GM18517 (cell line): Measurements from ENCODE around the gene DGCR2.
A peak's percentile ranks its signal among the peaks of the same experiment; 100 is the strongest.
"Not testable (repeated sequence)": the region's sequence is repeated elsewhere in the genome, so short reads cannot be mapped to it uniquely, and the experiment has no call there.

Source experiments
- ATAC-seq: cut with Tn5 transposase; IDR thresholded peaks from one replicate; pipeline ENCODE4 v1.9.1; 2021; ENCODE audit warnings: mild to moderate bottlenecking, moderate library complexity; ENCODE audit not compliant: unreplicated experiment

The DGCR2 gene, protein sequence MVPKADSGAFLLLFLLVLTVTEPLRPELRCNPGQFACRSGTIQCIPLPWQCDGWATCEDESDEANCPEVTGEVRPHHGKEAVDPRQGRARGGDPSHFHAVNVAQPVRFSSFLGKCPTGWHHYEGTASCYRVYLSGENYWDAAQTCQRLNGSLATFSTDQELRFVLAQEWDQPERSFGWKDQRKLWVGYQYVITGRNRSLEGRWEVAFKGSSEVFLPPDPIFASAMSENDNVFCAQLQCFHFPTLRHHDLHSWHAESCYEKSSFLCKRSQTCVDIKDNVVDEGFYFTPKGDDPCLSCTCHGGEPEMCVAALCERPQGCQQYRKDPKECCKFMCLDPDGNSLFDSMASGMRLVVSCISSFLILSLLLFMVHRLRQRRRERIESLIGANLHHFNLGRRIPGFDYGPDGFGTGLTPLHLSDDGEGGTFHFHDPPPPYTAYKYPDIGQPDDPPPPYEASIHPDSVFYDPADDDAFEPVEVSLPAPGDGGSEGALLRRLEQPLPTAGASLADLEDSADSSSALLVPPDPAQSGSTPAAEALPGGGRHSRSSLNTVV

DNA sequence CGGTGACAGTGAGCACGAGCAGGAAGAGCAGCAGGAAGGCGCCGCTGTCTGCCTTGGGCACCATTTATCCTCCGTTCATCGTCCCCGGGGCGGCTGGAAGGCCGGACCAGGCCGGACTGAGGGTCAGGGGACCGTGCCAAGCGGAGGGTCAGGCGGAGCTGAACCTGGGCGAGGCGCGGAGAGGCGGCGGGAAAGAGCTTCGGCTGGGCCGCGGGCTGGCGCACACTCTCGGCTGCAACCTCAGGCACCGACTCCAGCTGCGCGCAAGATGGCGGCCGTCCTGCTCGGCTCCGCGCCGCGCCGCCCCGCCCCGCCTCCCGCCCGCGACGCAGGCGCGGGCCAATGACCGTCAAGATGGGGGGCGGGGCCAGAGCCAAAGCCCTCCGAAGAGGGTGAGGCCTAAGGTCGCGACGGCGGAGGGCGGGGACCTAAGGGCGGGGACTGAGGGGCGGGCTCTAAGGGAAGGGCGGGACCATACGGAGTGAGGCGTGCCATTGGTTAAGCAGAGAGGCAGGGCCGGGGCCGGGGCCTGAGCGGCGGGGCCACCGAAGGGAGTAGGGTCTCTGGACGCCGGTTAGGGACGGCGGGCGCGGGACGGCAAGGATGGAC lies at the start of gene DGCR2:
Gene DGCR2 (minus strand): TSS at position 270 of the 609 bp plus-strand sequence. CDS start 206 bp downstream, at position 64.
- peak; percentile 62 for ATAC-seq

DNA sequence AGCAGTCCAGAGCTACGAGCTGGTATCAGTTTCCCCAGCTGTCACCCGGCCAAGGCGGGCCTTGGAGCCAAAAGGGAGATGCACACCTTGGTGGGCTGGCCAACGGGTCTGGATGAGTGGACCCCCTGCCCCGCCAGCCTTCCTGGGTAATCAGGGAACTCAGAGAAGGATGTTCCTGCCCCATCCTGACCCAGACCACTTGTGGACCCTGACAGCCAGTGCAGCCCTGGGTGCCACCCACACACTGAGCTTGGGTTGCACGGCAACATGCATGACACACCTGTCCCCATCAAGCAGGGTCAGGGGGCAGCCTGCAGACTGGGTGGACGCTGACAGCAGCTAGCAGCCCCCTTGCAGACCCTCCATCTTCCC lies 47.7 kb upstream of the DGCR2 start:
- ATAC-seq: no peak

DNA sequence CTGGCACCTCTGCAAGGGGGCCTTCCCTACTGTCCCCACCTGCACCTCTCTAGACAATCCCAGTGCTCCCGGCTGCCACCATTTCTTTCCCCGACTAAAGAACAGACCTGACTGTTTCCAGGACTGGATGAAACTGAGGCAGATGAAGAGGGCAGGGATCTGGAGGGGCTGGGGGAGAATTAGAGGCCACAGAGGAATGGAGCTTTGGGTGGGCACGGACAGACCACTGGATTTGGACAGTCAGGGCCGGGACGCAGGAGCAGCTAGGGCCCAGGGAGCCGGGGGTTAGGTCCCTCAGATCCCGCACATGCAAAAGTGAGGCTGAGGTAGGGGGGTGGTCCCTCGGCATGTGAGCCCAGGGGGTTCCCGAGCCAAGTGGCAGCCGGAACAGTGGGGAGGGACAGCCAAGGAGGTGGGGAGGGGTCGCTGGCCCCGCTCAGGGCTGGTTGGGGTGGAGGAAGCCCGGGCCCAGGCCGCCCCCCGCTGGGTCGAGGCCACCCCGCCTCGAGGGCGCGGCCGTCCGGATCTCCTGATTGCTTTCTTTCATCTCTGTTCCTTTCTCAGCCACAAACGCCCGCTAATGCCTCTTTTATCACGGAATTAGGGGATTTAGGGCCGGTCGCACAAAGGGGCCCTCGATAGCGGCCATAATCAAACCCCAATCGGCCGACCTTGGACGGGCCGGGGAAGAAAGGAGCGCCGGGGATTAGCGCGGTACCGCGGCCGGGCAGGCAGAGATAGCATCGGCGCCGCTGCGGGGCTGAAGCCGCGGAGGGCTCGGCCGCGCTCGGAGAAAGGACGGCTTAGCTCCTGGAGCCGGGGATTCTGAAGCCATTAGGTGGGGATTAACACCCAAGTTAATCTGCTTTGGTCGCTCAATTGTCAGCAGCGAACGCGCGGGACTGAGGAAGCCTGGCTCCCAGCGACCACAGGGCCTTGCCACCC lies 47.1 kb upstream of the DGCR2 start:
- no peak for ATAC-seq

DNA sequence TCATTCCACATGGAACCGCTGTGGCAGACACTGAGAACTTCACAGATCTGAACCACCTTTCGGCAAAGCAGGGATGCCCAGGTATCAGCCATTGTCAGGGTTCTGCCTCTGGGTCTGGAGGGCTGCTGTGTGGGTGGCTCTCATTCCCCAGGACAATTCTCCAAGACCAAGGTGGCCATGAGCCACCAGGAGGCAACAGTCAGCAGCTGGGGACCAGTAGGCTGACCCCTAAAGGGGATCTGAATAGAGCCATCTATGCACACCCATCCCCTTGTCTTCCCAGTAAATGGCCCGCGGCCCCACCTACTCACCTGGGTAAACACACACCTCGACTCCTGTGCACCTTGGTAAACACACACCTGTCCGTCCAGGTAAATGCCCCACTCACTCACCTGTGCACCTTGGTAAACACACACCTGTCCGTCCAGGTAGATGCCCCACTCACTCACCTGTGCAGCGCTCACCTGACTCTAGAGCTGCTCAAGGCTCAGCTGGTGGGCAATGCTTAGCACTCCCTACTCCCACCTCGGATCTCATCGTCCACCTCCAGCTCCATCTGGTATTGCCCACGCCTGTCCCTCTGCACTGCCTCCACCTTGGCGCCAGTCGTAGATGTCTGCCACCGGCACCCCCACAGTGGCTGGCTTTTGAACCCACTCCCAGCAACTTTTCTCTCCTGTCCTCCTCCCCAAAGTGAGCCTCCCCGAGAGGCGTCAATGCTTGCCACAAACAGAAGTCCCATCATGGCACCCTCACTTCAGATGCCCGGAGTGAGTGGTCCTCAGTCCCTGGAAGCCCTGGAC lies 46.1 kb upstream of the DGCR2 start:
- ATAC-seq: no peak

DNA sequence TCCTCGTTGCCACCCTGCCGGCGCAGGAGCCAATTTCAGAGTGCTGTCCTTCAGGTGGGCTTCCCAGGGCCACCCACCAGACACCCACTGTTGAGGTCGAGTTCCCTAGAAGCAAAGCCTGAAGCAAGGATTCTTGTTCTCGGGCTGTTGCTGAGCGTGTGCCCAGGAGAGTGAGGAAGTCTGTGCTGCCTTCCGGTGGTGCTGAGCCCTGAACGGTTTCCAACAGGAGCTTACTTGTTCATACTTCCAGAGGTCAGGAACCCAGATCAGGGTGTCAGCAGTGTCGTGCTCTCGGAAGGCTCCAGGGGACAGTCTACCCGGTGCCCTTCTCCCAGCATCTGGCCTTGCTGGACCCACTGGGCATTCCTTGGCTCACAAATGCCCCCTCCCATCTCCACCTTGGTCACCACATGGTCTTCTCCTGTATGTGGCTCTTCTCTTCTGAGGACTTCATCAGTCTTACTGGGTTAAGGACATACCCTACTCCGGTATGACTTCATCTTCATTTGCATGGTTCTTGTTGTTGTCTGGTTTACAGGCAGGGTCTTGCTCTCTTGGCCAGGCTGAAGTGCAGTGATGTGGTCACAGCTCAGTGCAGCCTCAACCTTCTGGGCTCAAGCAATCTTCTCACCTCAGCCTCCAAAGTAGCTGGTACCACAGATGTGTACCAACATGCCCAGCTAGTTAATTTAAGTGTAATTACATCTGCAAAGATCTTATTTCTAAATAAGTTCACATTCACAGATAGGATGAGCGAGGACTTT lies 45.1 kb upstream of the DGCR2 start:
- ATAC-seq: no peak

DNA sequence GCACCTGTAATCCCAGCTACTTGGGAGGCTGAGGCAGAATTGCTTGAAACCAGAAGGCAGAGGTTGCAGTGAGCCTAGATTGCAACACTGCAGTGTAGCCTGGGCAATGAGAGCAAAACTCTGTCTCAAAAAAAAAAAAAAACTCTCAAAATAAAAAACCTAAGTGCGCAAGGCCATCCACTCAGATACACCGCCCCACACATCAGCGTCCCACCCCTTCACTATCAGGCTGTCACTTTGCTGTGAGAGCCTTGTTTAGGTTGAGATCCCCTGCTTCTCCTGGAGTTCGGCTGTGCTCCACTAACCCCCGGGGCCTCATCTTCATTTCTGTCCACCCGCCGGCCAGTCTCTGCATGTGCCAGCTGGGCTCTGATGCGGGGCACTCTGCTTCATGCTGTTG lies 44.2 kb upstream of the DGCR2 start:
- no peak for ATAC-seq

DNA sequence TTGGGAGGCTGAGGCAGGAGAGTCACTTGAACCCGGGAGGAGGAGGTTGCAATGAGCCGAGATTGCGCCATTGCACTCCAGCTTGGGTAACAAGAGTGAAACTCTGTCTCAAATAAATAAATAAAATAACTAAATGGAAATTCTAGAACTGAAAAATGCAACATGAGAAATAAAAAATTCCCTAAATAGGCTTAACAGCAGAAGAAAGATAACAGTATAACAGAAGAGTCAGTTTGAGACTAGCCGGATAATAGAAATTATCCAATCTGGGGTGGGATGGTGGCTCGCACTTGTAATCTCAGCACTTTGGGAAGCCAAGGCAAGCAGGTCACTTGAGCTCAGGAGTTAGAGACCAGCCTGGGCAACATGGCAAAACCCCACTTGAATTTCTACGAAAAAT lies 42.2 kb upstream of the DGCR2 start:
- ATAC-seq: no peak

DNA sequence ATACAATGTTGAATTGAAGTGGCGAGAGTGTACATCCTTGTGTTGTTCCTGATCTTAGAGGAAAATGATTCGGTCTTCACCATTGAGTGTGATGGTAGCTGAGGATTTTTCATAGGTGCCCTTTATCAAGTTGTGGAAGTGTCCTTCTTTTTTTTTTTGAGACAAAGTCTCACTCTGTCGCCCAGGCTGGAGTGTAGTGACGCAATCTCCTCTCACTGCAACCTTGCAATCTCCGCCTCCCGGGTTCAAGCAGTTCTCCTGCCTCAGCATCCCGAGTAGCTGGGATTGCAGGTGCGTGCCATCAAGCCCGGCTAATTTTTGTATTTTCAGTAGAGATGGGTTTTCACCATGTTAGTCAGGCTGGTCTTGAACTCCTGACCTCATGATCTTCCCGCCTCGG lies 36.4 kb upstream of the DGCR2 start:
- not testable (repeated sequence) for ATAC-seq

DNA sequence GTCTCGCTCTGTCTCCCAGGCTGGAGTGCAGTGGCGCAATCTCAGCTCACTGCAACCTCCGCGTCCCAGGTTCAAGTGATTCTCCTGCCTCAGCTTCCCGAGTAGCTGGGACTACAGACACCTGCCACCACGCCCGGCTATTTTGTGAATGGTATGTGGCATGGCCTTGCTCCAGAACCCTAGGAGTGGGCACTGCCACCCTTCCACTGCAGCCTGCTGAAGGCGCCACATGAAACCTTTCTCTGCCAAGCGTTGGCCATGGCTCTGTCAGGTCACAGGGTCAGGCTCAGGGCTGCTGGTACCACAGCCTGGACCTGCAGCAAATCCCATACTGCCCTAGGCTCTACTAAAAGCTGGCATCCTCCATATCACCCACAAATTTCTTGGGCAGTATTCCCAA lies 33.9 kb upstream of the DGCR2 start:
- not testable (repeated sequence) for ATAC-seq

DNA sequence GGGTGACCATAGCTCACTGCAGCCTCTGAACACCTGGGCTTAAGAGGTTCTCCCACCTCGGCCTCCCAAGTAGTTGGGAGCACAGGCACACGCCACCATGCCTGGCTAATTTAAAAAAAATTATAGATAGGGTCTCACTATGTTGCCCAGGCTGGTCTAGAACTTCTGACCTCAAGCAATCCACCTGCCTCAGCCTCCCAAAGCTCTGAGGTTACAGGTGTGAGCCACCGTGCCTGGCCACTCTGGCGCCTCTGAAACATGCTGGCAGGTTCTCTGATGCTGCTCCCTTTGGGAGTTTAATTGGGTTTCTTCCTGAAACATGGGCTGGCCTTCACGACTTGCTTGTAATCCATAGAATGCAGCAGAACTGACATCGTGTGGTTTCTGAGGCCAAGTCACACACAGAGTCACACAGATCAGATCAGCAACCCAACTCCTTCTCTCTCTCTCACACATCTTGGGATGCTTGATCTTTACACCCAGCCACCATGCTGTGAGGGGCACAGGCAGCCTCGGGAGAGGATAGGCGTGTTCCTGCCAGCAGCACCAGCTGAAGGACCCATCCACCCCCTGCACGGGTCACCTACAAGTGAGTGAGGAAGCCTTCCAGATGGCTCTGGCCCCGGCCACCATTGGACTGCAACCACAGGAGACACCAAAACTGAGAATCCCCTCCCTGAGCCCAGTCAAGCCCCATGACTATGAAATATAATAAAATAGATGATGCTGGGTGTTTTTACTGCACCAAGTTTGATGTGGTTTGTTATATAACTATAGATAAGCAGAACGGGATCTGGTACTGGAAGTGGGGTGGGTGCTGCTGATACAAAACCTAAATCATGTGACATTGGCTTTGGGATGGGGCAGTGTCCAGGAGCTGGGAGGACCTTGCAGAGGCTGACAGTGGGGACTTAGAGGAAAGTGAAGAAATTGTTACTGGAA lies 31.0 kb upstream of the DGCR2 start:
- no peak for ATAC-seq

DNA sequence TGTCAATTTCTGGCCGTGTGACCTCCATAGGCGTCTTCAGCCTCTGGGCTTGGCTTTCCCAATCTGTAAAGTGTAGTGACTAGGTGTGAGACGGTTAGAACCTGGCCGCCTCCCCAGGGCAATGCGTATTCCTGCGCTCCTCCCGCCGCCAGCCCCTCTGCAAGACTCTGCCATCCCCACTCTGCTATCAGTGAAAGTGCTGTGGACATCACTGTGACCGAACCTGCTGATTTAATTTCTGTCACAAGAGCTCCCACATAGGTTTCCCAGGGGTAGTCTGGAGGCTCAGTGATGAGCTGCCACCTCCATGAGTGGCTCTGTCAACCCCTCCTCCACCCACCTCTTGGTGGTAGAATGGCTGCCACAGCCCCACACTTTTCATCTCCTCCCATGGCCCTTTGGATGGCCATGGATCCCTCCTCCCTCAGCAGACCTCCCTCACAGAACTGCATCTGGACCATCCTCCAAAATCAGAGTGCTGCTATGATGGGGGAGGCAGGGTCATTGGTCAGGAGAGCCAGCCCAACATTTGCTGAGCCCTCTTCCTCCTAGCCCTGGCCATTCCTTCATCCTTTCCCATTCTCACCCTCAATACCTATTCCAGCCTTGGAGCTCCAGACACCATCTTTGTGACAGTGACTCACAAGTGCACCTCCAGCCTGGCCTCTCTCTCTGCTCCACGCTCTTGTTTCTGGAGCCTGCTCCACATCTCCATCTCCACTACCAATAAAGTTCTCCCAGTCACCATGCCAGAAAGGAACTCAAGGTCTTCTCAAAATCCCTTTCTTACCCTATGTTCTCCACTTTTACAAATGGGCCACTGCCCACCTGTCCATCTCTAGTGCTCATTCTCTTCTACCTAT lies 29.3 kb upstream of the DGCR2 start:
- no peak for ATAC-seq

DNA sequence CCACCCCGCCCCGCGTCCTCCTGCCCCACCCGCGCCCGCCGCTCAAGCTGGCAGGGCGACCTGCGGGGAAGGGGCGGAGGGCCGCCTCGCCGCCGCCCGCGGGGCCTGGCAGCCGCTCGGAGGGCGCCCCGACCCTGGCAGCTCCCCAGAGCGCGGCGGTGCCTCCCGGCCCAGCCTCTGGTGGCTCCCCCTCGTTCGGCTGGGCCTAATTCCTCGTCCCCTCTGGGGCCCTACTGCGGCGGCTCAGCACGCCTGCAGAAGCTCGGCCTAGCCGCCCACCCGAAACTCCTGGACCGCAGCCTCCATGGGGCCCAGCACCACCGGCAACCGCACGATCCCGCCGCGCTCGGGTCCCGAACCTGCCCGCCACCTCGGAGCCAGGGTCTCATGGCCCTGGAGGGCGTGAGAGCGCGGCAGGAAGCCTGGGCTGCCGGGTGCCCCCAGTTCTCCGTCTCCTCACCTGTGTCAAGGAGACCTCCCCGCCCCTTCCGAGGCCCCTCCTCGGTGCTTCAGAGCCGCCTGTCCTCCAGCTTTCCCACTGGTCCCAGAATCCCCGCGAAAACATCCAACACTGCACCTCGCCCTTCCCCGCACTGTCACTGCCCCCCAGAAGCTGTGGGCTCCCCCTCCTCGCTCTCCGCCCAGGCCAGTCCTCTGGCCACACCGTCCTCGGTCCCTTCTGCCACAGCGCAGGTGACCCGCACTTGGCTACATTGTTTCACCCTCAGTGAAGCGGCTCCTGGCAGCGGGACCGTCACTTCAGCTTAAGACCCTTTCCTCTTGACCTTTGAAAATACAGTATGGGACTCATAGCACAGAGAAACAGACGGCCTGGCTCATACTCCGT lies 28.5 kb upstream of the DGCR2 start:
- ATAC-seq: no peak

DNA sequence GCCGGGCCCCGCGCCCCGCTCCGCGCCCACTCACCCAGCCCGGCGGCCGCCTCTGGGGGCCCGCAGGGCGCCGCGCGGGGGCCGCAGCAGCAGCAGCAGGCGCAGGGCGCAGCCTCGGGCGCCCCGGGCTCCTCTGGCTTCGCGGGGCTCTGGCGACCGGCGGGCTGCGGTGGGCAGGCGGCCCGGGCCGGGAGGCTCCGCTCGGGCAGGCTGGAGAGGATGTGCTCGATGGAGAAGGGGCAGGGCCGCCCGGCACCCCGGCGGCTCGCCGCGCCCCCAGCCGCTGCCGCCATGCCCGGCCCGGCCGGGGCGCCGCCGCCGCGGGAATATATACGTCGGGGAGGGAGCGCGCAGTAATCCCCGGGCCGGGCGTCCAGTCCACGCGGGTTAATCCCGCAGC lies 27.8 kb upstream of the DGCR2 start, which contains the start of gene GSC2:
Gene GSC2 (minus strand): TSS at position 302 of the 400 bp plus-strand sequence. CDS start 9 bp downstream, at position 293.
- no peak for ATAC-seq

DNA sequence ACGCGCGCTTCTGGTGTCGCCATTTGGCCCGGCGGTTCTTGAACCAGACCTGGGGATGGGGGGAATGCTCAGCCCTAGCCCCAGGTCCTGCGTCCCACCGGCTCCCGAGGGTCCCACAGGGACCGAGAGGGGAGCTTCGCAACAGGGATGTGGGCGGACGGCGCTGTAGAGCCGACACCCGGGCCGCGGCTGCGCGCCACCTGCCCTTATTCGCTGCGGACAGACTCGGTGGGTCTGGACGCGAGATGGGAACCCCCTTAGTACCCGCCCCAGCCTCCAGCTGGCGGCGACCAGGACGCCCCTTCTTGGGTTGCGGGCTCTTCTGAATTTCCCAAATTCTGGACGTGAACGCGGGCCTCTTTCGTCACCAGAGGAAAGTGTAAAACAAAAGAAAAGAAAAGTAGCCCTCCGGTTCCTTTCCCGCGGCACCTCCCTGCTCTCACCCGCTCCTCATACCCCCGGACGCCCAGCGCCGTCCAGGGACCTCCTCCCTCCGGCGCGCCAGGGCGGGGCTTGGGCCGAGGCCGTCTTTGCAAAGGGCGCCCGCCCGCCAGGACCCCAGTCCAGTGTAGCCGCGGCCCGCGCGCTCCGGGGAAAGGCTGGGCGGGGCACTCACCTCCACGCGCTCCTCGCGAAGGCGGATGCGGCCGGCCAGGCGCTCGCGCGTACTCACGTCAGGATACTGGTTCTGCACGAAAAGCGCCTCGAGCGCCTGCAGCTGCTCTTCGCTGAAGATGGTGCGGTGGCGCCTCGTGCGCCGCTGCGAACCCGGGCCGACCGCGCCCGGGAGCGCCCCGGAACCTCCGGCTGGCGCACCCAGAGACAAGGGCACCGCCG lies 27.1 kb upstream of the DGCR2 start:
- ATAC-seq: no peak

DNA sequence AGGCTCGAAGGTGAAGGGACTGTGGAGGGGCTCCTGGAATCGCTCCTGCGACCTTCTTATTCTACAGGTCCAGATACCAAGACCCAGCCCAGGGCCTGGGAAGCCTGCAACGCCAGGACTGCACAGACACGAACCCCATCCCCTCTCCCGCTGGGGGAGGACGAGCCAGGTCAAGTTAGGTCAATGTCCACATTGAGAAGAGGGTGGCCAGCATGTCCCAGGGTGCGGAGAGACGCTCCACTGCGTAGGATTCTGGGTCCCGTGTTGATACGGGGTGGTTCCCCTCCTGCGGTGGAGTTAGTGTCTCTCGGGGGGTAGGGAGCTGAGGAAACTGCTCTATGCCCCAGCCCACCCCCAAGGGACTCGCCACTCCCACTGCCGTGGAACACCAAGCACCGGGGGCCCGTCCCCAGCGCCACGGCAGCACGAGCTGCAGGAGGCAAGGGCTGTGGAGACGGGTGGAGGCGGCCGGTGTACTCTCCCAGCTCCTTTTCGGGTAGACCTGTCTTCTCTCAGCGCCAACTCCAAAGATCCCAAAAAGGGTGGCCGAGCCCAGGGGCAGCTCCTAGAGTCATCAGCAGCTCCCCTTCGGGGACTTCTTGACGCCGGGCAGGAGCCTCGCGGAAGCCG lies 26.3 kb upstream of the DGCR2 start:
- no peak for ATAC-seq
